HG03159 (cell line): ENCODE results near the gene DPYD.
A peak's percentile ranks its signal among the peaks of the same experiment; 100 is the strongest.

Experiments used
- ATAC-seq: cut with Tn5 transposase; IDR thresholded peaks from one replicate; pipeline ENCODE4 v1.9.1; 2021; ENCODE audit warnings: mild to moderate bottlenecking, moderate library complexity; ENCODE audit not compliant: unreplicated experiment

DPYD gene

DNA sequence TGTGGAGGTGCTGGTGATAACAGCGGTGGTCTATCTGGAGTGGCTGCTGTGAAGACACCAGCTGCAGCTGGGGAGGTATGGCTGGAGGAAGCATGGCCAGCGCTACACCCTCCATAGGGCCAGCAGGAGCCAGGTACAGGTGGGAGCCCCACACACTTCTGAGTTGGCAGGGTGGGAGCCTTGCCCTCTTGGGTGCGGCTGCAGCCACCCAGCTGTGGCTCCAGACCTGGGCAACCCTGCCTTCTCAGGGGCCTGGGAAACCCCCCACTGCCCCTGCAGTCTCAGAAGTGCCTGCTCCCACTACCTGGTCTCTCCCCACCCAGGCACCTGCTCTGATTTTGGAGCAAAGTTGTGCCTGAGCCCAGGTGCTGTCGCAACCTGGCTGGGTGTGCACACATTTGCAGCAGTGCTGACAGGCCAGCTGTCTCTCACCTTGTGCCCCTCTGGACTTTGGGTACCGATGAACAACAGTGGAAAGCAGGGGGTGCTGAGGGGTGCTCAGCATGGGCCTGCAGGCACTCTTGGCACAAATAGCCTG lies 76.2 kb downstream of the DPYD start:
- no peak for ATAC-seq

DNA sequence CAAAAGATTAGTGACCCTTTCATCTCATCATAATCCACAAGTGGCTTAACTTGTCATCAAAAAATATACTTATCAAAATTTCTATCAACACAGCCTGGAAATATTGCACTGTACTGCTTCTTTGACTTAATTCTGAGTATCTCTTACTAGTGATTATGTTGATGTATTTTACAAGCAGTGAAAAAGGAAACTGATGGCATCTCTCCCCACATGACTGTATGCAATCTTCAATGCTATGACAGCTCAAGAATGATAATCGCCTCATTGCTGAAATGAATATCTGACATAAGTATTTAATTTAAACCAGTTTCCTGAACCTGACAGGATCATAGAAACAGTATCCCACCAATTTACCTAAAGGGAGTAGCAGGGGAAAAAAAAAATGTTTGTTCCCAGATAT lies 79.5 kb downstream of the DPYD start:
- ATAC-seq = no peak

DNA sequence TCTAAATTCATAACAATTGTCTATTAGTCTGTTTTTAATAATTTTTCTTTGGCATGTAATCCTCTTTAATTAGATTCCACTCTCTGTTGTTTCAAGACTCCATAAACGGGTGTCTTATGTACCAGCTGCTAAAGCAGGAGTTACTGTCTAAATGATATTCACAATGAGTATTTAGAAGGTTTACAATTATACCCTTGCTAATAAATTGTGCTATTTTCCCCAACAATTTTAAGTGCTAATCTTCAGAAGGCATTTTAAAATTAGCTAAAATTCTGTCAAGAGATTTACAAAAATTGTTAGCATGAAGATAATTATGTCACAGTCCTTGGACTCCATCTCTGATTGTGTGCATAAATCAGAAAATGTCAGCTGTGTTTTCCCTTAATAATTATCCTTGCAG lies 83.7 kb downstream of the DPYD start:
- no peak for ATAC-seq

DNA sequence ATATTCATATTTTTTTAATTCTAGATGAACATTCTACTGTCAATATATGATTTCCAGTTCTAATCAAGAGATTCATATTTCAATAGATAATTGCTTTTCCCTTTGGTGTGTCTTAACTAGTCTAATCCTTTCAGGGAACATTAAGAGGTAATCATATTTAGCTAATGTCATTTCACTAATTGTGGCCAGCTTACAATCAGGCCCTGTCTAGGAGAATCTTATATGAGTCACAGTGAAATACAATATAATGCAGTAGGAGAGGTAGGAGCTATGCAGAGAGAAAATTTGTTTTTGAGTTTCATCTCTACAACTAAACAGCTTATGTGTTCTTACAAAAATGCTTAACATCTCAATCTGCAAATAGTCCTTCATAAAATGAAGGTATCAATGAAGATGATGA lies 85.9 kb downstream of the DPYD start:
- no peak for ATAC-seq

DNA sequence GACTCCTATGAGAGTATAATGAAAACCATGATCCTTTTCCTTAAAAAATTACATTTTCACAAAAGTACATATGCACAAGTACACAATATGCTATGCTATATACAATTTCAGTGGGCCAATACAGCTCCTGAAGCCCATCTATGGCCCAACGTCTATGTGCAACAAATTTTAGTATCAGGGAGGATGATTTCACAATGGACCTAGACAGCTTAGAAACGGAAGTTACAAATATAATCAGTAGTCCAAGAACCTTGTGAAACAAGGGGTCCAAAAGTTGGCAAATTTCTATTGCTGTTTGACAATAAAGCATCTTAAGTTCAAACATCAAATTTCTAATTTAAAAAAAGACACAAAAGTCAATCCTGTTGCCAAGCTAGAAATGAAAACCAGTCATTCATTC lies 87.0 kb downstream of the DPYD start:
- no peak for ATAC-seq

DNA sequence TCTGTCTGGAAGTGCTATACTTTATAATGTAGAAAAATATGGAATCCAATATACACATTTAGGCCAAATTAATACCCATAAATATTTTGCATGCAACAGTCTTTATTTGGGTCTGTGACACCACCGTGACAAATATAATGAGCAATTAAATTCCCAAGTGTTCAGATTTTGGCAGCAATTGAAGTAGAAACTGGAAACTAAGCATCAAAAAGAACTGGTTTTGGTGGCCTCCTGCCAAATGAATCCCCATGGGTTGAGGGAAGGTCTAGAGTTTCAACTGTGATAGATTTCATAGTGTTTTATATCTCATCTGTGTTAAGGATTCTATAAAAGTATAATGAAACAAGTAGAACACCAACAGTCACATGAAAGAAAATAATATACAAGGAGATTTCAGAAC lies 88.4 kb downstream of the DPYD start:
- ATAC-seq = no peak

DNA sequence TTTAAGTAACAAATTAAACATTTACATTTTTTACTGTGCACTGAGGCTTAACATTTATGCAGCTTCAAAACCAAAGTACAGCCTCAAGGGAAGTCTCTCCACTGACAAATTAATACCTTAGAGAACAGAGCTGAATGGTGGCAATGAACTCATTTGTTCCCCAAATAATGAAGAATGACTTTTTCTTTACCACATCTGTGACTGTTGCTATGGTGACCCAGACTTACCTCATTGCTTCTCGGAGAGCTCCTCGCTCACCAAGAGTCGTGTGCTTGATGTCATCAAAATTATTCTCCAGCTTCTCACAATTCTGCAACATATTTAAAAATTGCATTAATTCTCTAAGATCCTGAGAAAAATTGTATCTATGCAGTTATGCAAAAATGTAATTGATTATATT lies 92.9 kb downstream of the DPYD start:
- peak; percentile 85 for ATAC-seq

DNA sequence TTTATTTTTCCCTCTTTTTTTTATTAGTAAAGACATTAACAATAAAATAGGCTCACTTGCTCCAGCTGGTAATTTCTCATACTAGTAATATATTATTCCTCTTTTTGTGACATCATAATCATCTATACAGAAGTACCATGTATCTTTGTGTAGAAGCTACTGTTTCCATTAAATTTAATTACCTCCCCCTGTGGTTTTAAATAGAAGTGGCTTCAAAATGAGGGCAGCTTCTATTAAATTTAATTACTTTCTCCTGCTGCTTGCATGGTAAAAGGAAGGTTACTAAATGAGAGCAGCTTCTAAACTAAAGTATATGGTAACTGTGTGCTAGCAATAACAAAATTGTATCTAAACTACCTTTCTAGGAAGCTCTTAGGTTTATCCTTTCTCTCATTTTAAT lies 94.0 kb downstream of the DPYD start:
- ATAC-seq = no peak

DNA sequence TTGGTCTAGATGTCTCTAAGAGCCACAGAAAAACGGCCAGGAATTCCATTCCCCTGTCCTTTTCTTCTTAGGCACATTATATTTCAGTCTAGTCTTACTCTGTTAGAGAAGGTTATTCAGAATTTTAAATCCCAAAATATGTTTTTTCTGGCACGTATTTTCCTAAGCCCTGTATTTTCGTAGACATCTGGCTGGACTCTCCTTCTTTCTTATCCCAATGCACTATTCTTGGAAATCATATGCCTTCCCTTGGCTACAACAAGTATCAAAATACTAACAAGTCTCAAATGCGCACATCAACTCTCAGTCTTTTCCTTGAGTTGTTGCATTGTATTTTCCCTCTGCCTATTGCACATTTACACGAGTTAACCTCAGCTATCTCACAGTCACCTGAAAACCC lies 96.2 kb downstream of the DPYD start:
- no peak for ATAC-seq

DNA sequence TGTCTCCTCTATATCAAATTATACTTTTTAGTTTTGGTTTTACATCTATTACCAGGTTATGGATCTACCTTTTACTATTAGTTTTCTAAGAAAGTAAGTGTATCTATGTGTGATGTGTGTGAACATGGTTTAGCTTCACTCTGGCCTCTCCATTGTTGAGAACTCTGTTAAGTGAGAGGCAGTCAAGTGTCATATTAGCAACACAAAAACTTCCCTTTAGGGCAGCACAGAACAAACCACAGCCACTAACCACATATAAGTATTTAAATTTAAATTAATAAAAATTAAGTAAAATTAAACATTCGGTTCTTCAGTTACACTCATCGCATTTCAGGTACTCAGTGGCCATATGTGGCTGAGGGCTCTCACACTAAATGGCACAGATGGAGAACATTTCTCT lies 96.6 kb downstream of the DPYD start:
- ATAC-seq = no peak

DNA sequence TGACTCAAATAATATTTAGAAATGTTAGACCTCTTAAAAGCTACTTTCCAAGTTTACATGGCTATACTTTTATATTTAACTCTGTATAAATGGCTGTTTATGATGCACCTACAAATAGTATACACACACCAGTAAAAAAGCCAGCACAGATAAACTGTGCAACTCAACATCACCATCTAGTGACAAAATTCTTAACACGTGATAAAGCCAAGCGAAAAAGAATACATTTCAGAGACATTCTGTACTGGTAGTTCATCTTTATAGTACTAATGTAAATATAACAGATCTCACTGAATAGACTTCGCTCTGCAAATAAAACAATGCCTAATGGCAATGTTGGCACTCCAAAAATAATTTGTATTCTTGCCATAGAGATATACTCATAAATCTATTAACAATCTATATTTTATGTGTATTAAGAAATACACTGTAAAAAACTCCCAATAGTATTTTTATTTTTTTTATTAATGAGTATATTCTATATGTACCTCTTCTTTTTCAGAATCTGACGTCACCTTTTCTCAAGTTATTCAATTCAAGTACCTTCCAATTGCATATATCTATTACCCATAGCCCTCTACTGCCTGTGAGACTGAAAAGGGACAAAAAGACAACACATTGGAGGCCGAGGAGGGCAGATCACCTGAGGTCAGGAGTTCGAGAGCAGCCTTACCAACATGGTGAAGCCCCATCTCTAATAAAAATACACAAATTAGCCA lies 100.2 kb downstream of the DPYD start:
- peak; percentile 74 for ATAC-seq

DNA sequence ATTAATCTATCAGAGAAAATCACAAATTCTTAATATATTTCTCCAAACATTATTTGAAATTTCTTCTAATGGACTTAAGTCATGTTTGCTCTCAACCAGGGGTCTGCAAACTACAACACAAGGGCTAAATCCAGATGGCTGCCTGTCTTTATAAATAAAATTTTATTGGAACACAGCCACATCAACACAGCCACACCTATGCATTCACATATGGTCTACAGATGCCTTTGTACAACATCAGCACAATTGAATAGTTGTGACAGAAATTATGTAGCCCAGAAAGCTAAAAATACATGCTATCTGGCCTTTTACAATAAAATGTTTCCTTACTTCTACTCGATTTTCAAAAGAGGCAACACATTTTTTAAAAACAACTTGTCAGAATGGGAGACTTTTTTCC lies 103.9 kb downstream of the DPYD start:
- ATAC-seq = no peak

DNA sequence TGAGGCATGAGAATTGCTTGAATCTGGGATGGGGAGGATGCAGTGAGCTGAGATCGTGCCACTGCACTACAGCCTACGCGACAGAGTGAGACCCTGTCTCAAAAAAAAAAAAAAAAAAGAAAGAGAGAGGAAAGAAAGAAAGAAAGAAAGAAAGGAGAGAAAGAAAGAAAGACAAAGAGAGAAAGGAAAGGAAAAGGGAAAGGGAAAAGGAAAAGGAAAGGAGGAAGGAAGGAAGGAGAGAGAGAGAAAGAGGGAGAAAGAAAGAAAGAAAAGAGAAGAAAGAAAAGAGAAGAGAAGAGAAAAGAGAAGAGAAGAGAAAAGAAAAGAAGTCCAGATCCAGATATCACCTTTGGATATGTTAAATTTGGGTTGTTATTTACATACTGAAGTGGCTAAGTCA lies 106.0 kb downstream of the DPYD start:
- ATAC-seq = no peak

DNA sequence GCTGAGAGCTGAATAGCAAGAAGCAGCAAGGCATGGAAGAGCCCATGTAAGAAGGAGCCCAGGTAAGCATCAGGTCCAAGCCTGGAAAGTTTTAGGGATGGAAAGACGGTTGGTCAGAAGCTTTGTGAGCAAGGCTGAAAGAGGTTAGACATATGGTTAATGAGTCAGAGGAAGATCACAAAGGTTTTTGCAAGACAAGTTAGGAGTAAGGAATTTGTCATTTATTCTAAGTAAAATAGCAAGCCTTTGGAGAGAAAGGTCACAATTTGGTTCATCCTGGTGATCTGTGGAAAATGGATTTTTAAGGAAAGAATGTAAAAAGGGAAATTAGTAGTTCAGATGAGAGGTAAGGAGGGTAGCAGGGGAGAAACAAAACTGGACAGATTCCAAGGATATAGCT lies 106.7 kb downstream of the DPYD start:
- ATAC-seq = no peak

DNA sequence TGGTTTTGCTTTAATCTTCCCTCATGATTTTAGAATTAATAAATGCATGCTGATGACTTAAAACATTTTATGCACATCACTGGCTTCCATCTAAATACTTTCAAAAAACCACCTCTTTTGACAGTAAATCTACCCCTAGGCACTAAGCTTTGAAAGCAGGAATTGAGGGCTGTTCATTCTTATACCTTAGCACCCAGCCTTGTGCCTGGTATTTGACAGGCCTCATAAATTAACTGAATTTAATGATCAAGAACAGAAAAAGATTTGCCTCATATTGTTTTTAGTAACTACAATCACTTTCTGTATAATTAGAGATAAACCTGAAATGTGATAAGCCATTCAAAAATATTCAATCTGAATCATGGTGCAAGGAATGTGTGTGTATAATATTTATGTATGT lies 108.8 kb downstream of the DPYD start:
- no peak for ATAC-seq

DNA sequence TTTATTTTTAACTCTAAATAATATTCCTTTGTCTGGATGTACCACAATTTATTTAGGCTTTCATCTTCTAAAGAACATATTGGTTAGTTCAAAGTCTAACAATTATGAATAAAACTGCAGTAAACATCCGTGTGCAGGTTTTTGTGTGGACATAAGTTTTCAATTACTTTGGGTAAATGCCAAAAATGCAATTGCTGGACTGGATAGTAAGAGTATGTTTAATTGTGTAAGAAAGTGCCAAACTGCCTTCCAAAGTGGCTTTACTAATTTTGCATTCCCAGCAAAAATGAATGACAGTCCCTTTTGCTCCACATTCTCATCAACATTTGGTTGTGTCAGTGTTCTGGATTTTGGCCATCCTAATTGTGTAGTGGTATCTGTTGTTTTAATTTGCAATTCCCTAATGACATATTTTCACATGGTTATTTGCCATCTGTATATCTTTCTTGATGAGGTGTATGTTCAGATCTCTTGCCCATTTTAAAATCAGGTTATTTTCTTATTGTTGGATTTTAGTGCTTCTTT lies 113.8 kb downstream of the DPYD start:
- no peak for ATAC-seq

DNA sequence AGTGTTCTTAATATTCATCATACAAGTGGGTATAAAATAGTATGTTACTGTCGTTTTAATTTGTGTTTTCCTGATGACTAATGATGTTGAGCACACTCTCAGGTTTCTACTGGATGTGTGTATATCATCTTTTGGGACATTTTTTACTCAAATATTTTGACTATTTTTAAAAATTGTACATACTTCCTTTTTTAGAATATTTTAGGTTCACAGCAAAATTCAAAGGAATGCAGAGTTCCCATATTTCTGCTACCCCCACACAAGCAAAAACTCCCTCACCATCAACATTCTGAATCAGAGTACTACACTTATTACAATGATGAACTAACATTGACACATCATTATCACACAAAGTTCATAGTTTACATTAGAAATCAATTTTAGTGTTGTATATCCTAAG lies 114.5 kb downstream of the DPYD start:
- no peak for ATAC-seq

DNA sequence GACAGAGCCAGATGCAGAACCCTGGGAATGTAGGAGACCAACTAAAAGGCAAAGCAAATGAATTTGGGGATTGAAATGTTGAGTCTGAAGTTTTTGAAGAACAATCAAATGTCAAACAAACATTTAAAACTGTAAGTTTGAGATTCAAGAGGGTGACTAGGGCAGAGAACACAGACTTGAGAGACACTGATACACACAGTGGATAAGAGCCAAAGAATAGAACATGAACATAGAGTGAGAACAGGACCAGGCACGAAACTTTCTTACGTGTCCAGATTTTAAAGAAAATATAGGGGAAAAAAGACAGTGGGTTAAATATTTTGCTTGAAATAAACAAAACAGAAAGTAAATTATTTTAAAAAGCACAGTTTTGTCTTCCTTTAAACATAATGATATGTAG lies 115.7 kb downstream of the DPYD start:
- no peak for ATAC-seq

DNA sequence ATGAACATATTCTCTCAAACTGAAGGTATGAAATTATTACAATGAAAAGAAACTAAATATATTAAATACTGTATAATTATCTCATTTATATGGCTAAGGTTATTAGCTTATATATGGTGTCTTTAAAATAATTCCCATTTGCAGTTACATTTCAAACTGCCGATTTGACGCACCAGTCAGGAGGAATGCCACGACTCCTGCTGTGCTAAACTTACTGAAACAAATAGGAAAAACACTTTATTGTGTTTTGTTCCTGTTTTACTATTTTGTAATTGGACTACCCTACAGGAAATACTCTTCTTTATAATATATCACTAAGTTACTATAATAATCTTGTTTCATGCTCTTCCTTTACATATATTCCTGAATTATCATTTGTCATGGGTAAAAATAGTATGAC lies 117.8 kb downstream of the DPYD start:
- ATAC-seq = no peak

DNA sequence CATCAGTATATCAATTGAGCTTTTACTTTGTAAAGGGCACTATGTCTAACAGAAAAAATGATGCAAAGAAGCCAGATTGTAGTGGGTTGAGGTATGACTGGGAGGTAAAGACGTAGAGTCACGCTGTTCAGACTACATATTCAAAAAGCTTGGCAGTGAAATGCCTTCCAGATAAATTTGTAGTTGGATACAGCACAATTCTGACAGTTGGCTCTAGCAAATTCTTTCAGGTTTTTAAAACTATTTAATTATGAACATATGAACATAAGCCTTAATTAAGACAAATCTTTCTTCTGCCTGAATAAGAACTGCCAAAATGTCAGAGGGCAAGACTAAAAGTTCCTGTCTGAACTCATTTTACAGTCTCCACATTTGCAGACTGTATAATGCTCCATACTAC lies 118.8 kb downstream of the DPYD start:
- no peak for ATAC-seq

DNA sequence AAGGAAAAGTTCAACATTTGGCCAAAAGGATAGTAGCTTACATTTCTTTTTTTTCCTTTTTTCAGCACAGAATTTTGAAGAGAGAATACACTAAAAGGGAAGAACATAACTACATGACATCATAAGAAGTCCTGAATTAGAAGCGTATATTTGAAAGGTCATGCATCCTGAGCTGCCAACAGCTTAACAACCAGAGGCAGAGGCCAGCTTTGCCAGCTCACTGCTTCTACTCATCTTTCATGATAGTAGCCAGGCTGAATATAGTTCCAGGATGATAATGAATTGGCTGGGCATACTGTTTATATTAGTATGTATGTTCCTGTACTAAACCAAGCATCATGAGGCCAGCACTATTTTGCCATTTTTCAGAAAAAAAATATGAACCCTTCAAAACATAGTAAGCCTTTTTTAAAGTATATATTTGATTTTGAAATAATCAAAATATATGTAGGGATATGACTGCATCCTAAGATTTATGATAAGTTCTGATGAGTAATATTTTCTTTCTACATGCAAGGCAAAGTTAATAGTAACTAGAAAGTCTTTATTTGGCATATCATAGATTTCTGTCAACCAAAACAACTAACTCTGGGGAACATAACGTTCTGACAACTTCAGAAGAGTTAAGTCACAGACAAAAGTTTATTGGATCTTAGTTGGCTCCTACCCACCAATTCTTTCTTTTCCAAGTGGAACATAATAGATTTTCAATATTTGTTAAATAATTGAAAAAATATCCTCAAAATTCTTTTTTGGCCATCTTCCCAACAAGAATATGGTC lies 123.2 kb downstream of the DPYD start:
- no peak for ATAC-seq

DNA sequence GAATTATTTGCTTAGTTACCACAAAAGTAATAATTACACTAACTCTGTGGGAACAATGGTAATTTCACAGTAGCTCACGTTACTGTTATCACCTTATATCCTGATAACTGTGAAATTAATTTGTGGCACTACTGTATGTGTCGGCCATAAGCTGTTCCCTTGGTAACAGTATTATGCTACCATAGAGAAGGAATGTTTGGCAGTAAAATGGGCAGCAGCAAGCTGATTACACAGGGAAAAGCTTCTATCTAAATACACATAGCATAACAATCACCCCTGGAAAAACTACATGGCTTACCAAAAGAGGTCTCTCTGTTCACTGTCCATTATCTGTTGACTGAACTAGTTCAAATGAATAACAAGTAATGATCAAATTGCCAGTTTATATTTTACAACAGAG lies 124.1 kb downstream of the DPYD start:
- no peak for ATAC-seq
